HepG2 (cell line): ENCODE results near the gene NOM1.

Experiments used
- GTF3A ChIP-seq: sonication (generic); formaldehyde crosslinking; conservative IDR thresholded peaks from 2 replicates; pipeline ENCODE4 v1.4.0; 2020; ENCODE audit warnings: mild to moderate bottlenecking, missing genetic modification reagents
- SYNCRIP ChIP-seq: fragments of 200-400 bp; formaldehyde crosslinking; IDR thresholded peaks from 2 replicates; pipeline ENCODE4 v1.6.1; 2018; ENCODE audit warnings: mild to moderate bottlenecking, low read depth, low read length; ENCODE audit not compliant: insufficient read depth
- TF ChIP-seq, protein P1 (sequence below): sonication (generic); formaldehyde crosslinking; IDR thresholded peaks from 2 replicates; pipeline ENCODE4 v1.5.0; 2020; ENCODE audit warnings: mild to moderate bottlenecking, missing genetic modification reagents, moderate library complexity
- TF ChIP-seq, protein P2 (sequence below): sonication (generic); formaldehyde crosslinking; IDR thresholded peaks from 2 replicates; pipeline ENCODE4 v1.4.0; 2020; ENCODE audit warnings: missing genetic modification reagents

DNA sequence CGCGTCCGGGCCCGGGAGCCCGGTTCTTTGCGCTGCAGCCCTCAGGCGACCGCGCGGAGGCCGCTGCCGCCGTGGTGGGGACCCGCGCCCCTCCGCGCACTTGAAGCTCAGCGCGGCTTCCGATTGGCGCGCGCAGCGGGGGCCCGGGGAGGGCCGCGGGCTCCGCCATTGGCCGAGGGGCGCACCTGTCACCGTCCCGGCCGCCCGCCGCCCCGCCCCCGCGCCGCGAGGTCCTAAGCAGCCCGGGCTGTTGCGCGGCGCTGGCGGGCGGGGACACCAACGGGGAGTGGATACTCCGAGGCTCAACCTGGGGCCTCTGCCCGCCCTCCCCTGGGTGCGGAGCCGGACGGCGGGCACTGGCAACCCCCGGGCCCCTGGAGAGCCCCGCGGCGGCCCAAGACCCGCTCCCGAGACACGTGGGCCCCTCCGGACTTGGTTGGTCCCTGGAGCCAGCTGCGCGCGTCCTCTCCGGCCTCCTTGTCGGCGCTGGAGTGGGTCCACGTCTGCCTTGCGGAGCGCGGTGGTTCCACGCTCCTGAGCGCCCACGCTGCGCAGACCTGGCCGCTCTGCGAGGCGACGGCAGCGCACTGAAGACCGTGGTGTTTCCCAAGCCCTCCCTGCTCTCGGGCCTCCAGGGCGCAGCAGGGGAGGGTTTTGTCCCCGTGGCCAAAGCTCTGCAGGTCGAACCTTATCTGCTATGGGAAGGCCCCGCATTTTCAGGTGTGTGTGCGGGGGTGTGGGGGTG lies 61.2 kb downstream of the NOM1 start, which contains the start of gene MNX1:
- TF ChIP-seq, protein P1, sequence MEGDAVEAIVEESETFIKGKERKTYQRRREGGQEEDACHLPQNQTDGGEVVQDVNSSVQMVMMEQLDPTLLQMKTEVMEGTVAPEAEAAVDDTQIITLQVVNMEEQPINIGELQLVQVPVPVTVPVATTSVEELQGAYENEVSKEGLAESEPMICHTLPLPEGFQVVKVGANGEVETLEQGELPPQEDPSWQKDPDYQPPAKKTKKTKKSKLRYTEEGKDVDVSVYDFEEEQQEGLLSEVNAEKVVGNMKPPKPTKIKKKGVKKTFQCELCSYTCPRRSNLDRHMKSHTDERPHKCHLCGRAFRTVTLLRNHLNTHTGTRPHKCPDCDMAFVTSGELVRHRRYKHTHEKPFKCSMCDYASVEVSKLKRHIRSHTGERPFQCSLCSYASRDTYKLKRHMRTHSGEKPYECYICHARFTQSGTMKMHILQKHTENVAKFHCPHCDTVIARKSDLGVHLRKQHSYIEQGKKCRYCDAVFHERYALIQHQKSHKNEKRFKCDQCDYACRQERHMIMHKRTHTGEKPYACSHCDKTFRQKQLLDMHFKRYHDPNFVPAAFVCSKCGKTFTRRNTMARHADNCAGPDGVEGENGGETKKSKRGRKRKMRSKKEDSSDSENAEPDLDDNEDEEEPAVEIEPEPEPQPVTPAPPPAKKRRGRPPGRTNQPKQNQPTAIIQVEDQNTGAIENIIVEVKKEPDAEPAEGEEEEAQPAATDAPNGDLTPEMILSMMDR (CRISPR knock-in tag) = no peak
- TF ChIP-seq, protein P2, sequence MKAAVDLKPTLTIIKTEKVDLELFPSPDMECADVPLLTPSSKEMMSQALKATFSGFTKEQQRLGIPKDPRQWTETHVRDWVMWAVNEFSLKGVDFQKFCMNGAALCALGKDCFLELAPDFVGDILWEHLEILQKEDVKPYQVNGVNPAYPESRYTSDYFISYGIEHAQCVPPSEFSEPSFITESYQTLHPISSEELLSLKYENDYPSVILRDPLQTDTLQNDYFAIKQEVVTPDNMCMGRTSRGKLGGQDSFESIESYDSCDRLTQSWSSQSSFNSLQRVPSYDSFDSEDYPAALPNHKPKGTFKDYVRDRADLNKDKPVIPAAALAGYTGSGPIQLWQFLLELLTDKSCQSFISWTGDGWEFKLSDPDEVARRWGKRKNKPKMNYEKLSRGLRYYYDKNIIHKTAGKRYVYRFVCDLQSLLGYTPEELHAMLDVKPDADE = no peak
- TF ChIP-seq GTF3A (CRISPR knock-in tag) (no peak), SYNCRIP (no peak)
